H1 (cell line): ENCODE results near the gene PML. TPM values are rescaled to one million over a fixed set of nuclear protein-coding genes. Genes with fewer than 3 reads are reported as not detected.

ENCODE experiments used
- BCL11A ChIP-seq, 2 experiments: IDR thresholded peaks; one replicate each; pipeline ENCODE4 v1.6.1; 2011; ENCODE audit warnings: low read depth in 2 of 2, low read length in 2 of 2, mild to moderate bottlenecking in 2 of 2
- CBX8 ChIP-seq: fragments of 300-800, 300-1000 bp; sonication (generic); IDR thresholded peaks from 2 replicates; pipeline ENCODE4 v1.7.1; 2016; ENCODE audit warnings: low read depth, low read length, borderline replicate concordance
- TEAD4 ChIP-seq: IDR thresholded peaks from 2 replicates; pipeline ENCODE4 v1.6.1; 2012; ENCODE audit warnings: low read depth, low read length, inconsistent platforms, mixed read lengths
- polyA plus RNA-seq, 7 experiments: library from polyadenylated mRNA; depleted of rRNA in 3 of 7; stranded (reverse) in 5 of 7; unstranded in 2 of 7; fragments of >200 nt in 5 of 7; fragments of 200-250 nt in 2 of 7; gene quantifications; 1 replicate in 5 of 7; 2 replicates in 1 of 7; 4 replicates in 1 of 7; pipeline versions ENCODE4 v1.2.1 to v1.2.3, GENCODE V29; 2011 to 2013; ENCODE audit warnings: missing spikeins in 2 of 7, mixed read lengths in 2 of 7
- total RNA-seq: library from RNA; stranded (reverse); fragmentation: NEBNext Ultra II Directional; extraction: Animal tissue kit (Norgen Biotek cat#: 25700); gene quantifications from 2 replicates; pipeline ENCODE4 v1.2.1, GENCODE V29; 2021

PML gene
- total and polyA plus RNA-seq, 2 of the 8 experiments (the other 6 are each of a cell fraction or from before 2014, with no cell fraction given), result 14.9 to 30.3 TPM

DNA sequence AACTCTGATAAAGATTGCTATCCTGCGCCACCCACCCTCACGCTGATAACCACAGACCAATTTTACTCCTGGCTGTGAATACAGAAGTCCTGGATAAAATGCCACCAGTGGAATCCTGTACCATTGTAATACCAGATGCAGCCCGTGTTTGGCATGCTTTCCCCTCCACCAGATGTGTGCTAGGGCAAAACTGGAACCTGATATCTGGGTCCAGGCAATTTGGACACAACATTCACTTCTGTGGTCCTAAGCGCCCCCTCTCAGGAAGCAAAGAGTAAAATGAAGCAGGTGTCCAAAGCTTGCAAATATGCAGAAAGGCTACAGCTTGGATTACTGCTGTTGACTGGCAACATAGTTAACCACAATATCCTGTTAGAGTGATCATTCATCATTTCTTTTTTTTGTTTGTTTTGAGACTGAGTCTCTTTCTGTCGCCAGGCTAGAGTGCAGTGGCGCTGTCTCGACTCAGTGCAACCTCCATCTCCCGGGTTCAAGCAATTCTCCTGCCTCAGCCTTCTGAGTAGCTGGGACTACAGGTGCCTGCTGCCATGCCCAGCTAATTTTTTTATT is 35.4 kb upstream of the PML start (continued):
- TF ChIP-seq CBX8, result no peak
- TF ChIP-seq TEAD4, result no peak
- no peak for TF ChIP-seq BCL11A (IDR thresholded peaks at IDR 0.05; ENCODE audit: low read depth in 2 of 2, low read length in 2 of 2)
- TF ChIP-seq, all 59 proteins: peak for 0
